GM10266 (cell line): ENCODE measurements around the gene NECTIN1.

Experiments used
- DNase-seq: peaks from one replicate; pipeline ENCODE4 v3.0.0; 2012; ENCODE audit errors: extremely low spot score
- TF ChIP-seq, protein P1 (sequence below): IDR thresholded peaks from 2 replicates; pipeline ENCODE4 v1.5.1; 2012; ENCODE audit warnings: mild to moderate bottlenecking, low read depth; ENCODE audit not compliant: control insufficient read depth, insufficient read depth; ENCODE audit errors: missing control alignments

The NECTIN1 gene

DNA sequence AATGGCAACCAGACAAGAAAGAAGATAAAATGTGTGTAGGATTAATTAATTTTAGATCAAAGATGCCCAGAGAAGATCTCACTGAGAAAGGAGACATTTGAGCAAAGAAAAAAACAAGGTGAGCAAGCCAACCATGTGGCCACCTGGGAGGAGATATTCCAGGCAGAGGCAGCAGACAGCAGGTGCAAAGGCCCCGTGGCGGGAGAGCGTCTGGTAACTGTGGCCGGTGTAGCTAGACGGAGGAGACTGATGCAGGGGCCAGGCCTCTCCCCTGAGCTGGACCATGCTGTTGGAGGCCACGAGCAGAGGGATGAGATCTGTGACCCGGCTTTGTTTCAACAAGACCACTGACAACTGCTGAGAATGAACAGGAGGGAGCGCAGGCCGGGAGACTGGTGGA, 23.6 kb downstream of the NECTIN1 start:
- DNase-seq, result no peak
- TF ChIP-seq, protein P1, sequence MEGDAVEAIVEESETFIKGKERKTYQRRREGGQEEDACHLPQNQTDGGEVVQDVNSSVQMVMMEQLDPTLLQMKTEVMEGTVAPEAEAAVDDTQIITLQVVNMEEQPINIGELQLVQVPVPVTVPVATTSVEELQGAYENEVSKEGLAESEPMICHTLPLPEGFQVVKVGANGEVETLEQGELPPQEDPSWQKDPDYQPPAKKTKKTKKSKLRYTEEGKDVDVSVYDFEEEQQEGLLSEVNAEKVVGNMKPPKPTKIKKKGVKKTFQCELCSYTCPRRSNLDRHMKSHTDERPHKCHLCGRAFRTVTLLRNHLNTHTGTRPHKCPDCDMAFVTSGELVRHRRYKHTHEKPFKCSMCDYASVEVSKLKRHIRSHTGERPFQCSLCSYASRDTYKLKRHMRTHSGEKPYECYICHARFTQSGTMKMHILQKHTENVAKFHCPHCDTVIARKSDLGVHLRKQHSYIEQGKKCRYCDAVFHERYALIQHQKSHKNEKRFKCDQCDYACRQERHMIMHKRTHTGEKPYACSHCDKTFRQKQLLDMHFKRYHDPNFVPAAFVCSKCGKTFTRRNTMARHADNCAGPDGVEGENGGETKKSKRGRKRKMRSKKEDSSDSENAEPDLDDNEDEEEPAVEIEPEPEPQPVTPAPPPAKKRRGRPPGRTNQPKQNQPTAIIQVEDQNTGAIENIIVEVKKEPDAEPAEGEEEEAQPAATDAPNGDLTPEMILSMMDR, result no peak

DNA sequence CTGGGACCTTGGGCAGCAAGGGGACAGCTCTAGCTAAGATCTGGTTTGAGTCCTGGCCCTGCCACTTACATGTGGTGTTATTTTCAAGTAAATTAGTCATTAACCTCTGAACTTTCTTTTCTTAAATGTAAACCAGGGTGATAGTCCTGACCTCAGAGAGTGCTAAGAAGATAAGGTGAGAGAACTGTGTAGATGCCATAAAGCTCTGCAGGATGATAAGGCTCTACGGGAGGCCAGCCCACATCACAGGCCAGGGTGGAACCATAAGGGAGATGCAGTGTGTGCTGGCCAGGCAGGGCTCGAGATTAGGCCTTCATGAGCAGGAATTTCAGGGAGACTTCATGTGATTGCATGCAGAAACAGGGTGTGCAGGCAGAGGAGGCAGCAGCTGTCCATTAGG, 24.2 kb downstream of the NECTIN1 start:
- DNase-seq, result no peak
- TF ChIP-seq, protein P1, result no peak

DNA sequence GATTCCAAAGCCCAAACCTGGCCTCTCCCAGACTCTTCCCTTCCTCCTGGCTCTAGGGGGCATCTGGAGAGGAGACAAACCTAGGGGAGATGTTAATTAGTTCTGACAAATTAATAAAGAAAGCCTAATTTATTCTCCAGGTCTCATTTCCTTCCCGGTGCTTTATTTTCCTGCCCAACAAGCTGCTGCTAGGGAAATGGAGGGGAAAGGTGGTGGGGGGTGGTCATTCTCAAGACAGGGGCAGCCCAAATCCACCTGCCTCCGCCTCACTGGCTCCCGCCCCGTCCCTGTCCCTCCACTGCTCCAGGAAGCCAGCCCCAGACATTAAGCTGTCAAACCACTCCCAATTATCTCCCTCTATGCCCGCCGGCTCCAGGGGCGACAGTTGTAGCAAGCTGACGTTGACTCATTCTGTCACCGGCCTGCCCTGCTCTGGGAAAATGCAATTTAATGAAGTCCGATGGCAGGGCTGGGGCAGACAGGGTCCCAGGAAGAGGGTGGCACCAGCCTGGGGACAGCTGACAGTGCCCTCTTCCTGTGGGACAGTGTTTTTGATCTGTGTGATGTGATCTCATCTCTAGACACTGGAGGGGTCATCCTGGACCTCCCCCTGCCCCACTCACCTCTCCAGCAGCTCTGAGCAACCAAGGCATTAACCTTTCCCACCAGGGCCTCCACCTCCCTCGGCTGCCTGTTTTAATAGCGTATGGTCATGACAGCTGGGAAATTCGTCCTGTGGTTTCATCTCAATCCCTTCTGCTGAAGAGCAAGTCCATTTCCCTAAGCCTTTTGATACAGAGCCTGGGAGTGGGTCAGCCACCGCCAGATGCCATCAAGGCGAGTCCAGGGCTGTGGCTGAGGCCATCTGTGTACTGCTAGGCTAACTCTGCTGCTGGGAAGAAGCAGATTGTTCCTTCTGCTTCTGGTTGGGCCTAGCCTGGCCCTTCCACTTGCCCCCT, 27.1 kb downstream of the NECTIN1 start:
- DNase-seq, result no peak
- TF ChIP-seq, protein P1, result no peak

DNA sequence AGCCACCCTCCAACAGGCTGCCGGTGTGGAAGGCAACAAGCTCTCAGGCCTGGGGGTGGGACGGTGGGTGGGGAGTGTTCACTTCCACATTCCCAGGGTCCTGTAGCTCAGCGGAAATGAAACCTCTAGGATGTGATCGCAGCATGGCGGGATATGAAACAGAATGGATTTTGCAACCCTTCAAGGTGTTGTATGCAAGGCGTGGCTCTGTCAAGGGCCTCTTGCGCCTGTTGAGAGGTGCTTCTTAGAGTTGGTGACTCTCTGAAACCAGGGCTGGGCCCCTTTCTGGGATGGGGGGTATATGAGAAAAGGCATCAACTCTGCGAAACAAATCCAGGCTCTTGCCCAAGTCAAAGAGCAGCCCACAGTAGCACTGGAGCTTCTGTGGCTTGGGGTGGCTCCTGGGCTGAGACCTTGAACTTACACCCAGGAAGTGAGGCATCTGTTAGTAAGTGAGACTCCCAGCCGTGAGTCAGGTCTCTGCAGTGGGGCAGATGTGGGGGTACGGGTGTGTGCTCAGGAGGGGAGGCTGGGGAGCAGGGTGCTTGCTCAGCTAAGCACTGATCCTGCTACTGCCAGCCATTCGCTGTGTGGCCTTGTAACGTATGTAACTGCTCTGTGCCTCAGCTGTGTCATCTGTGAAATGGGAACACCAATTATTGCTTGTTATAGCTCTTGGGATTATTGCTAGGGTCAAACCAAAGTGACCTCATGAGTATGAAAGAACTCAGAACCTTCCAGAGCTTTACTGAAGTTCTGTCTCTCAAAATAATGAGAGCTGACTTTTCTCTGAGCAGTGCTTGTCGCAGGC, 28.3 kb downstream of the NECTIN1 start:
- DNase-seq, result no peak

DNA sequence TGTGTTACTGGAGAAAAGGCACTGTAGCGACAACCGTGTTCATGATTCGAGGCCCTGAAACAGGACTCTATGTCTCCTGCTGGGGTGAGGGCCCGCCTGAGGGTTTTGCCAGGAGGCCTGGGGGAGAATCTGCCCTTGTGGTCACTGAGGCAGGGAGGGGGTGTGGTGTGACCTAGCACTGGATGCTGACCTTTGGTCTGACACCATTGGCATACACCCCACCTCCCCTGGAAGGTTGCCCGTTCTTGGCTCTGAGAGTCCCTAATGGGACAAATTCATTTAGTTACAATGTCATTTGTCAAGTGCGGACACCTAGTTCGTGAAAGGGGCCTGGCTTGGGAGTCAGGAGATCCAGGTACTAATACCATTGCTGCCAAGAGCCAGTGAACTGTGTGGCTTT, 29.0 kb downstream of the NECTIN1 start:
- DNase-seq, result no peak
- TF ChIP-seq, protein P1, result no peak

More for the DNA sequence above, 28.3 kb downstream of the NECTIN1 start:
- TF ChIP-seq, protein P1, result no peak

DNA sequence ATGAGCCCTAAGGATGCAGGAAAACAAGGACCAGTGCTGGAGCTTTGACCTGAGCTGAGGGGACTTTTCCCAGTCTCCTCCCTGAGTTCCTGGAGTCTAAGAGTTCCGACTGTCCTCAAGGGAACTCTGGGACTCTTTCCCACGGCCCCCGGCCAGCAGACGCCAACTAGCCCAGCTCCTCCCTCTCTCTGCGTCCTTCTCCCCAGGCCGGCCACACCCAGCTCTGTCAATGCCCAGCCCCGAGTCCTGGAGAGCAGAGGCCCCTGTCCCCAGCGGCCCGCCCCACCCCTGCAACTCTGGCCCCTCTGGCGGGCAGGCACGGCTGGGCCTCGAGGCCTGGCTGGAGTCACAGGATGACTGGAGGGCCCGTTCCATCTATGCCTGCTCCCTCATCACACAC, 29.8 kb downstream of the NECTIN1 start:
- no peak for DNase-seq
- TF ChIP-seq, protein P1, result no peak
